GM18520 (cell line): ENCODE measurements around the gene CFC1.
"Not testable (repeated sequence)": the region's sequence is repeated elsewhere in the genome, so short reads cannot be mapped to it uniquely, and the experiment has no call there.

Experiments used
- ATAC-seq: cut with Tn5 transposase; IDR thresholded peaks from one replicate; pipeline ENCODE4 v1.9.1; 2021; ENCODE audit not compliant: unreplicated experiment

The CFC1 gene

DNA sequence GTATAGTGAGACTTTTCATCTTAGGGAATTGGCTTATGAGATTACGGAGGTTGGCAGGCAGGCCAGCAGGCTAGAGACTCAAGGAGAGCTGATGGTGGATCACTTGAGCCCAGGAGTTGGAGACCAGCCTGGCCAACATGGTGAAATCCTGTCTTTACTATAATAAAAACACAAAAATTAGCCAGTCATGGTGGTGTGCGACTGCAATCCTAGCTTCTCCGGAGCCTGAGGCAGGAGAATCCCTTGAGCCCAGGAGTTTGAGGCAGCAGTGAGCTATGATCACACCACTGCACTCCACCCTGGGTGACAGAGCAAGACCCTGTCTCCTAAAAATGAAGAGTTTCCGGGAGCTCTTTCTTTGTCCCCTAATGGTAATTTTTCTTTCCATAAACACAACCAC lies 14.6 kb downstream of the CFC1 start:
- not testable (repeated sequence) for ATAC-seq

DNA sequence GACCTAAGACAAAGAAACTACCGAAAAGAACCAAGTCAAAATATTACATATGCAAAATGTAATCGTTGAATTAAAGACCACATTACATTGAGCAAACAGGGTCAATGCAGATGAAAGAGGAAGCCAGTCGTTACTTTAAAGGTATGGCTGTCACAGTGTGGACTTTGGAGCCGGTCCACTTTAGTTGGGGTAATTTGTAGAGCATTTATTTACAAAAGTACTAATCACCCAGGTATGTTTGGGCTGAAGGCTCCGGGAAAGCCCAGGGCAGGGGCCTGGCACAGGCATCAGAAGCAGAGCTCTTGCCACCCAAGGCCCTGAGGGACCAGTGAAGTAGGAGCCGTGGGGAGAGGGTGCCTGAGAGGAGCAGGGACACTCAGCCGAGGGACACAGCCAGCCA lies 15.8 kb downstream of the CFC1 start:
- not testable (repeated sequence) for ATAC-seq

DNA sequence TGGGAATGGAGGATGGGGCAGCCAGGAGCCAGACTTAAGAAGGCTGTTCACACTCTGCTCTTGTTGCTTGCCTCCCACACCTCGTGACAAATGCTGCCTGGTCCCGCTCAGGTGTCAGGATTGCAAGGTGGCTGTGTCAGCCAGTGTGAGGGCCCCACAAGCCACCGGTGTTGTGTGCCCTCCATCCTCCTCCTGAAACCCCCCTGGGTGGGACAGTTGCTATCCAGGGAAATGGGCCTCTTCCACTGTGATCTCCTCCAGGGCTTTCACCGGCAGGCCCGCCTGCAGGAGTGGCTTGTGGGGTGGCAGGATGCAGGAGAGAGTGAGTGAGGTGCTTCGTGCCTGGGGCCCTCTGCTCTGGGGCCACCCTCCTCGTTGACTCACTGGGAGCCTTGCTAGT lies 16.4 kb downstream of the CFC1 start:
- not testable (repeated sequence) for ATAC-seq

DNA sequence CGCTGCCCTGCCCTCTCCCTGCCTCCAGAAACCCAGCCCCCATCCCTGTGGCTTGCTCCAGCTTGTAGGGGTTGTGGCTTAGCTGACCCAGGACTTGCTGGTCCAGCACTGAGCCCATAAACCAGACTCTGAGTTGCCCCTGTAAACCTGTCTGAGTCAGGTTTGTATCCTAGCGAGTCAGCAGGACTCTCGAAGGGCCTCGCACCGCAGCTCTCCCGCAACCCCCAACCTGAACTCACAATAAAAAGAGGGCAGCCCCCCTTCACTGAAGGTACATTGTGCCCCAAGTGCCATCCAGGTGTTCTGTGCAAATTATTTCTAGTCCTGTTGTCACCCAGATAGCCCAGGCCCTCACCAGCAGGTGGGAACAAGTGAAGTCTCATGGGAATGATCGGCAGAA lies 17.9 kb downstream of the CFC1 start:
- not testable (repeated sequence) for ATAC-seq

DNA sequence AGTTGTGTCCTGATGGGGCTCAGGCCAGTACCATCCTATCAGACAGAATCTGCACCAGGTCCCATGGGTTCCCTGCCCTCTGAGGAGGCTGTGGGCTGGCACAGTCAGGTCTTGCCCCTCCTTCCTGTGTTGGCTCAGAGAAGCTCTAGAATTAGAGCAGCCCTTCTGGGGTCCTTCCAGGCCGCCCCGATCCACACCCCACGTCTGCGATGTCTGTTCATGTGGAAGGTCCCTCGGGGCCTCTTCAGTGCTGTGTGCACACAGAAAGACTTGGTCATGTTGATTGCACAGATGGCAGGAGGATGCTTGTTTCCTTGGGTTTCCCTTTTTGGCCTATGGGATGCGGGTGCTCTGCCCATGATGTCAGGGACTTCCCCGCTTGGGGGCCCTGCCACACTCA lies 20.3 kb downstream of the CFC1 start:
- not testable (repeated sequence) for ATAC-seq

DNA sequence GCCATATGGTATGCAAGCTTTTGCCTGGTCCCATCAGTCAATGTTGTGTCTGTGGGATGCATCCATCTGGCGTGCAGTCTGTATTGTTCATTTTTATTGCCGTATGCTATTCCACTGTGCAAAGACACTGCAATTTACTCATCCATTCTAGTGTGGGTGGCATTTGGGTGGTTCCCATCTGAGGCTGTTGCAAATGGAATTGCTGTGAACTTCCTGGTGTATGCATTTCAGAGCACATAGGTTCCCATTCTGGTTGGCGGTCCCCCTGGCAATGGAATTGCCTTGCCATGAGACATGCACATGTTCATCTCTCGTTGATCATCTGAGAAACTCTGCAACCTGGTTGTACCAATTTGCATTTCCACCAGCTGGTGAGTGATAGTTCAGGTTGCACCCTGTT lies 21.8 kb downstream of the CFC1 start:
- not testable (repeated sequence) for ATAC-seq

DNA sequence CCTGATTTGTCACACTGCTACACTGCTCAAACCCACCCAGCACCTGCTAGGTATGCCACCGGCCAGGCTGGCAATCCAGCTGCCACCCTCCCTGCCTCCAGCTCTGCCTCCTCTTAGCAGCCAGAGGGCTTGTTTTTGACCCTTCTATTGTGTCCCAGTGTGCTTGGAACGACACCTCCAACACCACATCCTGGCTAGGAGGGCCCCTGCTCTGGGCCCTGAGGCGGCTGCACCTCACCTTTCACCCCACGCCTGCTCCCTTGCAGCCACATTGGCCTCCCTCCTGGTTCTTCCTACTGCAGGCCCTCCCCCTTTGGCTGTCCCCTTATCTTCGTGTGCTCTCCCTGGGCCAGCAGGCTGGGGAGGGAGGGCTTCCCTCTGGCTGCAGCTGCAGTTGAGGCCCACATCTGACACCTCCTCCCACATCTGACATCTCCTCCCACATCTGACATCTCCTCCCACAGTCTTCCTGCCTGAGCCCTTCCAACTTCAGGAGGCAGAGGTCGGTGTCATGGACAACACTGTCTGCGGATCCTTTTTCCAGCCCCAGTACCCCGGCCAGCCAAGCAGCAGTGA lies 23.1 kb downstream of the CFC1 start:
- not testable (repeated sequence) for ATAC-seq

DNA sequence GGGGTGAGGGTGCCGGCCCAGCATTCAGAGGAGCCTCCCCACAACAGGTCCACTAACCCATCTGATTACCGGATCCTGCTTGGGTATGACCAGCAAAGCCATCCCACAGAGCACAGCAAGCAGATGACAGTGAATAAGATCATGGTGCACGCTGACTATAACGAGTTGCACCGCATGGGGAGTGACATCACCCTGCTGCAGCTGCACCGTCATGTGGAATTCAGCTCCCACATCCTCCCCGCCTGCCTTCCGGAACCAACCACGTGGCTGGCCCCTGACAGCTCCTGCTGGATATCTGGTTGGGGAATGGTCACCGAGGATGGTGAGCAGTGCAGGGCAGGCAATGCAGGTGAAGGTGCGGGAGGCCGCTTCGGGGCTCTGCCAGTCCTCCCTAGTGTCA lies 25.1 kb downstream of the CFC1 start:
- not testable (repeated sequence) for ATAC-seq

DNA sequence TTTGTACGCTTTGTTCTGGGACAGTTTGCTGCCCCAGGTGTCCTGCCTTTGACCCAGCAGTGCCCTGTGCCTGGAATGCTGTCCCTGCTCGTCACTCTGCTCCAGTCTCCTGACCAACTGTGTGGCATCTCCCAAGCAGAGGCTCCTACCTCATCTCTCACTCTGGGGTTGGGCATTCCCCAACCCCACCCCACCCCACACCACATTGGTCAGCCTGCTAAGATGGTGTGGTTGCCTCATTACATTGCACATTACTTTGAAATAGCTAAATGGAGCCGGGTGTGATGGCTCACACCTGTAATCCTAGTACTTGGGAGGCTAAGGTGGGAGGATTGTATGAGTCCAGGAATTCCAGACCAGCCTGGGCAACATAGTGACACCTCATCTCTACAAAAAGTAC lies 27.4 kb downstream of the CFC1 start:
- ATAC-seq: not testable (repeated sequence)

DNA sequence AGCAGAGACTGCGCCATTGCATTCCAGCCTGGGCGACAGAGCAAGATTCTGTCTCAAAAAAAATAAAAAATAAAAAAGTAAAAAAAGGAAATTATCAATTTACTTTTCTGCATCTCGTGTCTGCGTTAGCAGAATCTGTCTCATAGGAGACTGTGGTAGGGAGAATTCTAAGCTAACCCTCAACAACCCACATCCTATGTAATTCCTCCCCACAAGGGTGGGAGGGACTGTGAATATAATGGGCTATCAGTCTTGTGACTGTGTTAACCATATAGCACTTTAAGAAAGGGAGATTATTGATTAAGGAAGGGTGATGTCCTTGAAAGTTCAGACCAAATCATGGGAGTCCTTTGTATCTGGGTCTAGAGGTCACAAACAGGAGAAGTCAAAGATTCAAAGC lies 33.2 kb downstream of the CFC1 start:
- ATAC-seq: not testable (repeated sequence)

DNA sequence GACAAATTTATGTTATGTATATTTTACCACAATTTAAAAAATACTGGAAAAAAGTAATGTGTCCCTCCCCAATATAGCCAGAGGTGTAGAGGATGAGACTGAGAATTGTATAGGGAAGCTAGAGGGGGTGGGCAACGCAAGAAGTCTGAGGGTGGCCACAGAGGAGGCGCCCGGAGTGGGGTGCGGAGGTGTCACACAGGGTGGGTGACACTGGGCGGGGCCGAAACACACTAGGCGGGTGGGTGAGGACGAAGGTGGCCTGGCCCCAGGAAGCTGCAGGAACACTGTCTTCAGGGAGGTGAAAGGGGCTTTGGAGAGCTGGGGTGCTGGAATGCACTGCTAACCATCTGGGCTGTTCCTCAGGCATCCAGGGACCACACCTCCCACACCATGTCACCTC lies 42.9 kb downstream of the CFC1 start:
- not testable (repeated sequence) for ATAC-seq

DNA sequence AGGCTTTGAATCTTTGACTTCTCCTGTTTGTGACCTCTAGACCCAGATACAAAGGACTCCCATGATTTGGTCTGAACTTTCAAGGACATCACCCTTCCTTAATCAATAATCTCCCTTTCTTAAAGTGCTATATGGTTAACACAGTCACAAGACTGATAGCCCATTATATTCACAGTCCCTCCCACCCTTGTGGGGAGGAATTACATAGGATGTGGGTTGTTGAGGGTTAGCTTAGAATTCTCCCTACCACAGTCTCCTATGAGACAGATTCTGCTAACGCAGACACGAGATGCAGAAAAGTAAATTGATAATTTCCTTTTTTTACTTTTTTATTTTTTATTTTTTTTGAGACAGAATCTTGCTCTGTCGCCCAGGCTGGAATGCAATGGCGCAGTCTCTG lies 45.2 kb downstream of the CFC1 start:
- ATAC-seq: not testable (repeated sequence)

DNA sequence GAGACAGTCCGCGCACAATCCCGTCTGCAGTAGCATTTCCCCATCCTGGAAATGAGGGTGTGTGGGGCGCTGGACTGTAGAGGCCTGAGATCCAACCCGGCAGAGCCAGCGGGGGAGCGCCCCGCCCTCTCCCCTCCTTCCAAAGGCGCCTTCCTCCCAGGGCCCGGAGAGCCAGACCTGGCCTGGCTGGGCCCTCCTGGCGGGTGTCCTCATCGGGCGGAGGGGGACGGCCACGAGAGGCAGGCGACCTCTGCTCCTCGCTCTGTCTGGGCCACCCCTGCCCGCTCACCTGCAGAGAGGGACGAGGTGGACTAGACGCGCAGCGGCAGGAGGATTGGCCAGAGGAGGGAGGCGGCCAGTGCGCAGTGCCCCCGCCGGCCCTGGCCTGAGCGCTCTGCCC lies 49.9 kb downstream of the CFC1 start:
- not testable (repeated sequence) for ATAC-seq

DNA sequence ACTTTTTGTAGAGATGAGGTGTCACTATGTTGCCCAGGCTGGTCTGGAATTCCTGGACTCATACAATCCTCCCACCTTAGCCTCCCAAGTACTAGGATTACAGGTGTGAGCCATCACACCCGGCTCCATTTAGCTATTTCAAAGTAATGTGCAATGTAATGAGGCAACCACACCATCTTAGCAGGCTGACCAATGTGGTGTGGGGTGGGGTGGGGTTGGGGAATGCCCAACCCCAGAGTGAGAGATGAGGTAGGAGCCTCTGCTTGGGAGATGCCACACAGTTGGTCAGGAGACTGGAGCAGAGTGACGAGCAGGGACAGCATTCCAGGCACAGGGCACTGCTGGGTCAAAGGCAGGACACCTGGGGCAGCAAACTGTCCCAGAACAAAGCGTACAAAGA lies 51.0 kb downstream of the CFC1 start:
- ATAC-seq: not testable (repeated sequence)

DNA sequence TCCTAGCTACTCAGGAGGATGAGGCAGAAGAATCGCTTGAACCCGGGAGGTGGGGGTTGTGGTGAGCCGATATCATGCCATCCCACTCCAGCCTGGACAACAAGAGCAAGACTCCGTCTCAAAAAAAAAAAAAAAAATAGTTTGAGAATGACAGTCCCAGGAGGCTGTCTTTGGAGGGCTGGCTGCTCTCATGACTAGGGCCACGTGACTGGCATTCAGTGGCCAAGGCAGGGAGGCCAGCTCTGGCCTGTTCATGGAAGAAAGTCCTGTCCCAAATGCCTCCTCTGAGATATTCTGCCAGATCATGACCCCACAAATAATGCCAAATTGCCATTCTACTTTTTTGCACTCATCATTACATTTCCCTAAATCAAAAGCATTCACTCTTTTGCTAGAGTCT lies 54.4 kb downstream of the CFC1 start:
- not testable (repeated sequence) for ATAC-seq

DNA sequence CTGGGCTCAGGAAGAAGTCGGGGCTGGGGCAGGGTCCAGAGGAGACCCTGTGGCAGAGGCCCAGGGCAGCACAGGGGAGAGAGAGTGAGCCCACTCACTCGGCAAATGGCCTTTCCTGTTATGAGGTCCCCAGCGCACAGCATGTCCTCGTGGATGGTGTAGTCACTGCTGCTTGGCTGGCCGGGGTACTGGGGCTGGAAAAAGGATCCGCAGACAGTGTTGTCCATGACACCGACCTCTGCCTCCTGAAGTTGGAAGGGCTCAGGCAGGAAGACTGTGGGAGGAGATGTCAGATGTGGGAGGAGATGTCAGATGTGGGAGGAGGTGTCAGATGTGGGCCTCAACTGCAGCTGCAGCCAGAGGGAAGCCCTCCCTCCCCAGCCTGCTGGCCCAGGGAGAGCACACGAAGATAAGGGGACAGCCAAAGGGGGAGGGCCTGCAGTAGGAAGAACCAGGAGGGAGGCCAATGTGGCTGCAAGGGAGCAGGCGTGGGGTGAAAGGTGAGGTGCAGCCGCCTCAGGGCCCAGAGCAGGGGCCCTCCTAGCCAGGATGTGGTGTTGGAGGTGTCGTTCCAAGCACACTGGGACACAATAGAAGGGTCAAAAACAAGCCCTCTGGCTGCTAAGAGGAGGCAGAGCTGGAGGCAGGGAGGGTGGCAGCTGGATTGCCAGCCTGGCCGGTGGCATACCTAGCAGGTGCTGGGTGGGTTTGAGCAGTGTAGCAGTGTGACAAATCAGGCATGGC lies 55.4 kb downstream of the CFC1 start:
- ATAC-seq: not testable (repeated sequence)

DNA sequence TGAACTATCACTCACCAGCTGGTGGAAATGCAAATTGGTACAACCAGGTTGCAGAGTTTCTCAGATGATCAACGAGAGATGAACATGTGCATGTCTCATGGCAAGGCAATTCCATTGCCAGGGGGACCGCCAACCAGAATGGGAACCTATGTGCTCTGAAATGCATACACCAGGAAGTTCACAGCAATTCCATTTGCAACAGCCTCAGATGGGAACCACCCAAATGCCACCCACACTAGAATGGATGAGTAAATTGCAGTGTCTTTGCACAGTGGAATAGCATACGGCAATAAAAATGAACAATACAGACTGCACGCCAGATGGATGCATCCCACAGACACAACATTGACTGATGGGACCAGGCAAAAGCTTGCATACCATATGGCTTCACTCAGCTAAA lies 56.6 kb downstream of the CFC1 start:
- not testable (repeated sequence) for ATAC-seq
